Tibial nerve (tissue), 4 donors: ENCODE measurements around the gene VGLL4. TPM values are rescaled to one million over a fixed set of nuclear protein-coding genes. Genes with fewer than 3 reads are reported as not detected.

Source experiments
- DNase-seq, 2 donors: peaks; one replicate each; pipeline ENCODE4 v3.0.0-alpha.2; 2019; ENCODE audit warnings: low spot score in 2 of 2
- H3K27ac ChIP-seq, 4 donors: fragments of 200-600 bp; sonication (generic) in 3 of 4; one replicate each; pipeline ENCODE4 v1.5.1; 2017 to 2019; ENCODE audit warnings: mild to moderate bottlenecking in 1 of 4
- H3K27me3 ChIP-seq, 2 donors: fragments of 200-600 bp; sonication (generic) in 1 of 2; one replicate each; pipeline versions ENCODE4 v1.5.1 to v1.6.0; 2017 to 2019
- H3K36me3 ChIP-seq, 3 donors: fragments of 200-600 bp; sonication (generic); one replicate each; pipeline ENCODE4 v1.5.1; 2018 to 2019
- H3K4me1 ChIP-seq, 4 donors: fragments of 200-600 bp; sonication (generic) in 3 of 4; one replicate each; pipeline ENCODE4 v1.5.1; 2017 to 2019
- H3K4me3 ChIP-seq, 4 donors: fragments of 200-600 bp; sonication (generic) in 3 of 4; one replicate each; pipeline ENCODE4 v1.5.1; 2017 to 2019; ENCODE audit warnings: mild to moderate bottlenecking in 1 of 4, moderate library complexity in 1 of 4
- H3K9me3 ChIP-seq, 4 donors: fragments of 200-600 bp; sonication (generic) in 3 of 4; one replicate each; pipeline ENCODE4 v1.5.1; 2017 to 2019
- CTCF ChIP-seq, 5 experiments: fragments of 200-600 bp in 3 of 5; fragments of 450-650 bp in 2 of 5; sonication (generic) in 3 of 5; IDR thresholded peaks; one replicate each; pipeline ENCODE4 v1.5.1; 2016 to 2019; ENCODE audit warnings: antibody characterized with exemption in 5 of 5, mild to moderate bottlenecking in 3 of 5, moderate library complexity in 2 of 5
- EP300 ChIP-seq, 2 donors: sonication (generic); formaldehyde crosslinking; IDR thresholded peaks; one replicate each; pipeline ENCODE4 v1.6.1; 2017; ENCODE audit warnings: antibody characterized with exemption in 2 of 2, mild to moderate bottlenecking in 1 of 2
- POLR2A ChIP-seq, 2 donors: fragments of 450-650 bp; IDR thresholded peaks; one replicate each; pipeline ENCODE4 v1.6.1; 2017; ENCODE audit warnings: antibody characterized with exemption in 2 of 2, mild to moderate bottlenecking in 2 of 2, moderate library complexity in 2 of 2
- WGBS, 2 donors: methylation state at CpG; one replicate each; pipeline ENCODE4 v1.1.5; 2018; 5-methylcytosine and 5-hydroxymethylcytosine counted together
- total RNA-seq, 4 donors: library from RNA; depleted of rRNA; stranded (reverse); fragments of >200 nt; gene quantifications; one replicate each; pipeline ENCODE4 v1.1.0, GENCODE V29; 2016

Gene VGLL4
- total RNA-seq, 4 donors from 2014 or later, result 106 to 205 (median 110) TPM

DNA sequence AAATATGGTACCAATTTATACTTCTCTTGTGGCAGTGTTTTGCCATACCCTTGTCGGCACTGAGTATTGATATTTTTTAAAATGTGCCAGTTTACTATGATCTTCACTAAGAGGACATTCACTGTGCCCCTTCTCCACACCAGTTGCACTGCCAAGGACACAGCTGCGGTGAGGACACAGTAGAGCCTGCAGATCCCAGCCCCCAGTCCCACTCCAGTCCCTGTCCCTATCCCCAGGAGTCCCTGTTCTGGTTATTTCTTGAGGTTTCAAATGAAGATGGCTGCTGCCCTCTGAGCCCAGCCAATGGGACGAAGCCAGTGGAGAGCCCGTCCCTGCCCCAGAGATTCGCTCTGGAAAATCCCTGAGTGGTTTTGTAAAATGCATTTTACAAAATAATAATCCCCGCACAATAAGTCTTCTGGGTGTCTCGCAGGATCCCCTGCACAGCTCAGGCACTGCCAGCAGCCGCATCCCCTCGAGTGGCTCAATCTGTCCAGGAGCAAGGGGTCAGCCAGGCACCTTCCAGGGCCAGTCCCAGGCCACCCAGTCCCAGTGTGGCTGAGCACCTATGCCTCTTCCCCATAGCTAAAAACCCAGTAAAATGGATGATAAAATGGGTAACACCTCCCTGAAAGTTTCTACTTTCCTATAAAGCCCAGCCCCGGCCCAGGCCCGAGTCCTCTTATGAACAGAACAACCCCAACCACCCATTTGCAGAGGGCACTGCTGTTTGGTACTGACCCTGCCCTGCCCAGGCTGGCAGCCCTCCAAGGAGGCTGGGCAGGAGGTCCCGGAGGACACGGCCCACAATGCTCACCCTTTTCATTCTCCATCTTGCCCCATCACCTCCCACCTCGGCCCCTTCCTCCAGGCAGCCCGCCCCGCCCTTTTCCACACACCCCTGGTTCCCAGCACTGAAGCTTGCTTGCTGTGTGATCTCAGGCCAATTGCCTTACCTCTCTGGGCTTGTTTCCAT, 91.1 kb downstream of the VGLL4 start:
- peak in 1 of 2 donors; percentile 8 for DNase-seq
- peaks cover 0 to 54% (median 46%) of the 10 kb centered on the region in 4 donors for H3K4me1 ChIP-seq

GRCh38 chr3:11551036-11551435, 92.7 kb downstream of the VGLL4 start:
- Histone ChIP-seq H3K4me3 (no peak overlapping the region), H3K27ac (peak overlapping the region in 2 of 4 donors; percentile 64 to 74)
- WGBS, 2 donors, result 69 to 71% methylated on average over 17 of the region's 17 CpGs

More for the DNA sequence above, 91.1 kb downstream of the VGLL4 start:
- Histone ChIP-seq H3K9me3 (no peaks in the 10 kb centered on the region), H3K27me3 (no peaks in the 10 kb centered on the region), H3K4me3 (no peak overlapping the region), H3K27ac (peak overlapping the region in 3 of 4 donors; percentile 44 to 97 (median 83)), H3K36me3 (peaks cover 0 to 24% (median 0%) of the 10 kb centered on the region in 3 donors)
- TF ChIP-seq CTCF (IDR thresholded peaks at IDR 0.05) (no peak), EP300 (IDR thresholded peaks at IDR 0.05) (no peak), POLR2A (IDR thresholded peaks at IDR 0.05) (no peak)
- WGBS, 2 donors, result 75 to 81% methylated on average over 16 of the region's 16 CpGs

DNA sequence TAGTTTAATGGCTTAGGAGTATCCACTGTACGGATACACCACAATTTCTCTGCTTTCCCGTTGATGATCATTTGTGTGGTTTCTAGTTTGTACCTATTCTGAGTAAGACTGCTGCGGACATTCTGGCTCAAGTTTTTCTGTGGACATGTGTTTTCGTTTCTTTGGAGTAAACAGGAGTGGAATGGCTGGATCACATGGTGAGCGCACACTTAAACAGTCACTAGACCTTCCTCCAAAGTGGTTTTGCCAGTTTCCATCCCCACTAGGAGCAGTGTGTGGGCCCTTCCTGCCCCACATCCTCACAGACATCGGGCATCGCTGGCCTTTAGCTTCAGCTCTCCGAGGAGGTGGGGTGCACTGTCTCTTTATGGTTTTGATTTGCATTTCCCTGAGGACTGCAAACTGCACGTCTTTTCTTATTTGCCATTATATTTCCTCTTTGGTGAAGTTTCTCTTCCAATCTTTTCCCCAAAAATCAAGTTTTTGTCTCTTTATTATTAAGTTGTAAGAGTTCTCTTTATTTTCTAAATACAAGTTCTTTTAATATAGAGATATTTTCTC, 94.1 kb downstream of the VGLL4 start:
- no peaks in the 10 kb centered on the region for H3K27me3 ChIP-seq
- H3K4me1 ChIP-seq, result peaks cover 0 to 37% (median 24%) of the 10 kb centered on the region in 4 donors
- DNase-seq, result no peak
- peak overlapping the region in 1 of 4 donors; percentile 21 for H3K27ac ChIP-seq
- WGBS, 2 donors, result 68 to 80% methylated on average over 9 of the region's 9 CpGs
- no peak overlapping the region for H3K4me3 ChIP-seq
- H3K9me3 ChIP-seq, result no peaks in the 10 kb centered on the region
- TF ChIP-seq EP300 (IDR thresholded peaks at IDR 0.05), result no peak
- TF ChIP-seq CTCF (IDR thresholded peaks at IDR 0.05), result no peak
- no peak for TF ChIP-seq POLR2A (IDR thresholded peaks at IDR 0.05)
- H3K36me3 ChIP-seq, result peaks cover 0 to 16% (median 0%) of the 10 kb centered on the region in 3 donors

More at GRCh38 chr3:11551036-11551435, 92.7 kb downstream of the VGLL4 start:
- peaks cover 0 to 39% (median 33%) of the 10 kb centered on the region in 4 donors for H3K4me1 ChIP-seq
- no peak for TF ChIP-seq CTCF (IDR thresholded peaks at IDR 0.05)
- peak in 1 of 2 donors; percentile 19 for TF ChIP-seq EP300 (IDR thresholded peaks at IDR 0.05)
- DNase-seq, result no peak
- H3K27me3 ChIP-seq, result no peaks in the 10 kb centered on the region
- H3K36me3 ChIP-seq, result peaks cover 0 to 25% (median 0%) of the 10 kb centered on the region in 3 donors
- no peaks in the 10 kb centered on the region for H3K9me3 ChIP-seq

GRCh38 chr3:11548721-11549131, 95.0 kb downstream of the VGLL4 start:
- no peak for DNase-seq
- H3K36me3 ChIP-seq, result peaks cover 0 to 10% (median 0%) of the 10 kb centered on the region in 3 donors
- no peaks in the 10 kb centered on the region for H3K9me3 ChIP-seq
- 47 to 54% methylated on average over 7 of the region's 7 CpGs for WGBS, 2 donors
- H3K4me3 ChIP-seq, result no peak overlapping the region
- TF ChIP-seq CTCF (IDR thresholded peaks at IDR 0.05) (no peak), EP300 (IDR thresholded peaks at IDR 0.05) (no peak), POLR2A (IDR thresholded peaks at IDR 0.05) (no peak)
- peaks cover 0 to 37% (median 21%) of the 10 kb centered on the region in 4 donors for H3K4me1 ChIP-seq
- H3K27me3 ChIP-seq, result no peaks in the 10 kb centered on the region
- H3K27ac ChIP-seq, result peak overlapping the region in 1 of 4 donors; percentile 21
